Pulmonary artery endothelial cell (primary cell): ENCODE results near the gene ANKS1B. TPM values are rescaled to one million over a fixed set of nuclear protein-coding genes. Genes with fewer than 3 reads are reported as not detected.
A peak's percentile ranks its signal among the peaks of the same experiment; 100 is the strongest.

Experiments used
- DNase-seq: peaks from one replicate; pipeline ENCODE4 v3.0.0-alpha.2; 2011; ENCODE audit warnings: low read depth, low spot score
- total RNA-seq: library from RNA; depleted of rRNA; stranded (reverse); fragments of >200 nt; gene quantifications from 2 replicates; pipeline ENCODE4 v1.2.3, GENCODE V29; 2014

ANKS1B gene
- total RNA-seq, 1 donor from 2014 or later = 0.07 TPM

DNA sequence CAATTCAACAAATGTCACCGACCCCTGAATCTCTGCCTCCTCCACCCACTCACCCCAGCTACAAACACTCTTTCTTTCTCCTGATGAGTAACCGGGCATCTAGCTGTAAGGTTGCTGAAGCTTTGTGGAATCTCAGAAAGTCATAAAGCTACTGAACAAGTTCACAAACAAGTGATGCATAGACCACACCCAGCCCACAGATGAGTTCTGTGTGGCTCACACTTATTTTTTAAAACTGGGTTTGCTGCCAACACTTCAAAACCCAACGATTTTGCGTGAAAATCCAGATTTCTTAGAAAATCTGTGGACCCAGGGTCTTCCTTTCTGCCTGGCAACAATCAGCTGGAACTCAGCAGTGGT, 1243.6 kb downstream of the ANKS1B start:
- no peak for DNase-seq

DNA sequence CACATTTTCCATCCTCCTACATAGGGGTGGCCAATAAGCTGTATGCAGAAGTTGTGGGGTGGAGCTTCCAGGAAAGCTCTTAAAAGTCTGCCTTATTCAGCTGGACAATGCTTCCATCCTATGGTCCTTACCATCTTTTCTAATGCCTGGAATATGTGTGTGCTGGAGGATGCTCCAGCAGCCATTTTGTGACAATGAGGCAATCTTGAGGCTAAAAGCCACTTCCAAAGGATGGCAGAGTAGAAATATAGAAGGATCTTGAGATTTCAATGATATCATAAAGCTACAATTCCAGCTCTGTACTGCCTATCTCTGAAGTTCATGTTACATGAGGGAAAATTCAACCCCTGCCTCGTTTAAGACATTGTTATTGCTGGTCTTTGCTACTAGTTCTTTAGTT, 1244.0 kb downstream of the ANKS1B start:
- no peak for DNase-seq

- DNase-seq = no peak
These were observed 1246.2 kb downstream of the ANKS1B start for GRCh38 chr12:98738539-98738938.

GRCh38 chr12:98738002-98738401, 1246.7 kb downstream of the ANKS1B start:
- DNase-seq = no peak

GRCh38 chr12:98737322-98737712, 1247.4 kb downstream of the ANKS1B start:
- DNase-seq = no peak

- DNase-seq = no peak
These were observed 1248.1 kb downstream of the ANKS1B start for GRCh38 chr12:98736352-98737321.

DNA sequence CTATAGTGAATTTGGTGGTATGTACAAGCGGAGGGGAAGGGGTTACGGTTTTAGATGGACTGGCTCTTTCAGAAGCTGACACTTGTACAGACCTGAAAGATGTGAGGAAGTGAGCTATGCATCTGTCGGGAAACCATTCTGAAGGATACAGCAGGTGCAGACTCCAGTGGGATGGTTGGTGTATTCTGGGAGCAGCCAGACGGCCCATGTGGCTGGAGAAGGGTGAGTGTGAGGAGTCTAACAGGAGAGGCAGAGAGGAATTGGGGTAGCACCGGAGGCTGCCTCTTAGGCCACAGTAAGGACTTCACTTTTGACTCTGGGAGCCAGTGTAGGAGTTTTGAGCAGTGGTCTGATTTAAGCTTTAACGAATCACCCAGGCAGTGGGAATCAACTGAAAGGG, 1248.9 kb downstream of the ANKS1B start:
- no peak for DNase-seq

GRCh38 chr12:98733667-98734350, 1250.9 kb downstream of the ANKS1B start:
- no peak for DNase-seq

DNA sequence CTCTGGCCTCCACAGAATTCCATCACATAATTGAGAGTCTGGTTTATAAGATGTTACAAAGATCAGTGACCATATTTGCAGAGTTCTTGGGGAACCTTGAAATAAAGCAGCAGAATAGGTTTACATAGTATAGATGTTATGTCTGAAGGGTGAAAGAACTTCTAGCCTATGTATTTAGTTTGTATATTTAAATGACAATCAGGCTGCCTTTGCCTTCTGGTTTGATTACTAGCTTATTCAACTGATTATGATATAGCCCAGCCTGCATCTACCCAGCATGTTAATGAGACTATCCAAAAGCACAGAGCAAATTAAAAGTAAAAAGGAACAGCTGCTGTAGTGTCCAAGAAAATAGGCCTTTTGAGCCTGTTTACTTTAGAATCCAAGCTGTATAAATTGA, 1254.3 kb downstream of the ANKS1B start:
- DNase-seq = no peak

GRCh38 chr12:98727196-98727595, 1257.5 kb downstream of the ANKS1B start:
- no peak for DNase-seq

DNA sequence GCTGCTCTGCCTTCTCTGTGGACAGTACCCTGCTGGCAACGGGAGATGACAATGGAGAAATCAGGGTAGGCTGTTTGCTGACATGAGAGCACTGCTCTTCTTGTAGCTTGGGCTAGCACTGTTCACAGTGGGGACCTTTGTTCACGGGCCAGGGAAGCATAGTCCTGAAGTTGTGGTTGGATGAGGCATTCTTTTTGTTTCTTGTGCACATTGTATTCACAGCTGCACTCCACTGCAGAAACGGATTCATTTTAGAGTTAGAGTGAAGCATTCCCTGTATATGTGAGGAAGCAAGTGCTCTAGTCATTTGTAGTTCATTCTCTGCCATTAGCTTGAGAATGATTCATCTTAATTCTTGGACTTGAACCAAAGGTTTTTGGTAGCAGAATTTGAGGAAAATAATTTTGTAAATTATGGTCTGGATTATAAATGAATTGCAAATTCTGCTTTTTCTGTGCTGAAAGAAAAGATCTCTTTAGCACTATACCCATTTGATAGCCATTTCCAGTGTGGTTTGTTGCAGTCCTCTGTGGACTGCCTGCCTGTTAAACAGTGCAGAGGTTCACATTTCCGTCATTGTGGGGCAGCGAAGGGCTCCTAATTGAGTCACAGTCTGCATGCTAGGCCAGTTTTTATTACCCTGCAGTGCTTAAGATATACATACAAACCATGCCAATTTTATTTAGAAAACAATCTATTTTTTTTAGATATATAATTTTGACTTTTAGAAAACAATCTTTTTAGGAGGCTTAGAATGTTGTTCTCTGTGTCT, 1259.1 kb downstream of the ANKS1B start:
- no peak for DNase-seq

- no peak for DNase-seq
These were observed 1260.2 kb downstream of the ANKS1B start for GRCh38 chr12:98724384-98725155.

GRCh38 chr12:98721204-98721702, 1263.5 kb downstream of the ANKS1B start:
- DNase-seq = no peak

- DNase-seq = no peak
These were observed 1264.9 kb downstream of the ANKS1B start for GRCh38 chr12:98719515-98720504.

GRCh38 chr12:98714426-98714825, 1270.3 kb downstream of the ANKS1B start:
- no peak for DNase-seq

DNA sequence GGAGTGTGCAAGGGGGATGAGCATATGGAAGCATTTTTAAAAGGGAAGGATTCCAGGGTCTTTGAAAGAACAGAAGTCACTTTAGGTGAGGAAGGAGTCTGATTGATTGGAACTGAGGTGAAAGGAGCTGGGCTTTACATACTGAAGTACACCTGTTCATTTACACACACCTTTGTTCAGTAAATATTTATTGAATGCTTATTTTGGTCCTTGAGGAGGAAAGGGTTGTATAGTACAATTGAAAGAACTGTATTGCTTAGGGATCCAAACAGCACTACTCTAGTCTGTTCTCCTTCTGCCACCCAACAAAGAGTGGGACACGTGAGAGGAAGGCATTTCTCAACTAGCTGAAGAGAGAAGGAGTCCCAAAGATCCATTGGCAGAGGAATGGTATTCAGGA, 1275.7 kb downstream of the ANKS1B start:
- DNase-seq = no peak

GRCh38 chr12:98701166-98701565, 1283.6 kb downstream of the ANKS1B start:
- no peak for DNase-seq

DNA sequence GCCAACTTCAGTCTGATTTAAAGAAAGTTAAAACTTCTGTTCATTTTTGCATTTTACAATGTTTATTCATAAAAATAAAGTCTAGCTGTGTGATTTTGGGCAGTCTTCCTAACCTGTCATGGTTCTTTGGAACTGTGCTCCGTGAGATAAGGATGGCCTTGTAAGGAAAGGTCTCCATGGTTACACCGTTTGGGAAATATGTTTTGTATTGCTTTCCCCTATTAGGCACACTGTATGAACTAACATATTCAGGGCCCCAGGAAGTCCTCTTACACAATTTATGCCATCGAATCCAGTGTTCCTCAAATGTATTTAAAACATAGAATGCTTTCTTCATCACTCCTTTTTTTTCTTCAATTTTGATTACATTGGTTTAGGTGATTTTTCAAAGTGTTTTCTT, 1285.2 kb downstream of the ANKS1B start:
- no peak for DNase-seq

DNA sequence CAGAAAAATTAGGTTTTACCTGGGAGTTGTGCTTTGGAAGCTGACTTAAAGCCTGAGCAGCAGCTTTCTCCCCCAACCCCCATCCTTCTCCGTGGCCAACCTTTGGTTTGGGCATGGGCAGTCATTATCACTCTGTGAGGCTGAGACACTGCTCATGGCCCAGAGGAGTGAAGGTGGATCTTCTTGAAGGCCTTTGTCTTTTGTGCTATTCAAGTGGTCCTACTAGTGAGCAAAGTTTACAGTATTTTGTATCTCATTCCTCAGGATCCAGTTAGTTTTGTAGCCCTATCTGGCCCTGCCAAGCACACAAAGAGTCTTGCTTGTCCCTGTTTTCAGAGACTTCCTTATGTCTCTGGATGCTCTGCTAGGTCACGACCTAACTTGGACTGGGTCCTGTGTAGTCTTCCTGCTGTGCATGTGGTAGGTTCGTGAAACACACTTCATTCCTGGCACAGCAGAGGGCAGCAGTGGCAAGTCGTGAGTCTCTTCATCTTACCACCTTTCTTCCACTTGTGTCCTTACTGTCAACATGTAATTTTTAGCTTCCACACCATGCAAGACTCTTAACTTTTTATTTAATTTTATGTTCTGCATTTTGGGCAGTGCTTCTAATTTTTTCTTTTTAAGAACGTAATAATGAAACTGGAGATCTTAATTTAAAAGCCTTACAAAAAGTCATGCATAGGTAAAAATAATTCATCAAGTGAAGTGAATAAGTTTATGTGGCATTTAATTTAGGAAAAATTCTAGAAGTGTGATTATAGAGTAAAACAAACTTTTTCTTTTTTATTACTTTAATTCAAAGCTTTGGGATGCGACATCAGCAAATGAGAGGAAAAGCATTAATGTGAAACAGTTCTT, 1285.9 kb downstream of the ANKS1B start:
- peak; percentile 8 for DNase-seq
